ENCODE data around the gene FUOM.
"Not testable (repeated sequence)": the region's sequence is repeated elsewhere in the genome, so short reads cannot be mapped to it uniquely, and the experiment has no call there.

FUOM gene

DNA sequence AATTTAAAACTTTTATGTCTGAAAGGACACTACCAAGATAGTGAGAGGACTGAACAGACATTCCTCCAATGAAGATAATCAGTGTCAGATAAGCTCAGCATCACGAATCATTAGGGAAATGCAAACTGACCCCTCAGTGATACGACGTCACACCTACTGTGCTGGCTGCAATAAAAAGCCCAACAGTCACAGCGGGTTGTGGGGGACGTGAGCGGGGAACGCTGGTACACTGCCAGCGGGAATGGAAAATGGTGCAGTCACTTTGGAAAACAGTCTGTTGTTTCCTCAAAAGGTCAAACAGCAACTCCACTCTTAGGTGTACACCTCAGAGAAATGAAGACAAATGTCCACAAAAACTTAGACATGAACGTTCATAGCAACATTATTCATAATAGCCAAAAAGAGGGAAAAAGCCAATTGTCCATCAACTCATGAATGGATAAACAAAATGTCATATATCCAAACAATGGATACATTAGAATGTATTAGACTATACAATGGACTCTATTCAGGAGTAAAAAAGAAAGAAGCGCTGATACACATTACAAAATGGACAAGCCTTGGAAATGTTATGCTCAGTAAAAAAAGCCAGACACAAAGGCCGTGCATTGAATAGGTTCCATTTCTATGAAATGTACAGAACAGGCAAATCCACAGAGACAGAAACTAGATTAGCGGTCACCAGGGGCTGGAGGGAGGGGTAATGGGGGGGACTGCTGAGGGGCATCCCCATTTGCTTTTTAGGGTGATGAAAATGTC lies 17.7 kb upstream of the FUOM start:
- Histone ChIP-seq H3K4me3 (ENCODE audit: low read depth, low read length) (no peak overlapping the region), H3K9me3 (ENCODE audit: control insufficient read depth, insufficient read depth, low read length) (no peaks in the 10 kb centered on the region), H3K36me3 (ENCODE audit: control insufficient read depth, insufficient read depth, low read length) (peaks cover 7% of the 10 kb centered on the region), H3K4me1 (ENCODE audit: control insufficient read depth, insufficient read depth, low read length) (no peaks in the 10 kb centered on the region), H3K27me3 (ENCODE audit: control insufficient read depth, insufficient read depth, low read length) (peaks cover 57% of the 10 kb centered on the region), H3K9ac (ENCODE audit: low read depth, low read length) (no peak overlapping the region)

DNA sequence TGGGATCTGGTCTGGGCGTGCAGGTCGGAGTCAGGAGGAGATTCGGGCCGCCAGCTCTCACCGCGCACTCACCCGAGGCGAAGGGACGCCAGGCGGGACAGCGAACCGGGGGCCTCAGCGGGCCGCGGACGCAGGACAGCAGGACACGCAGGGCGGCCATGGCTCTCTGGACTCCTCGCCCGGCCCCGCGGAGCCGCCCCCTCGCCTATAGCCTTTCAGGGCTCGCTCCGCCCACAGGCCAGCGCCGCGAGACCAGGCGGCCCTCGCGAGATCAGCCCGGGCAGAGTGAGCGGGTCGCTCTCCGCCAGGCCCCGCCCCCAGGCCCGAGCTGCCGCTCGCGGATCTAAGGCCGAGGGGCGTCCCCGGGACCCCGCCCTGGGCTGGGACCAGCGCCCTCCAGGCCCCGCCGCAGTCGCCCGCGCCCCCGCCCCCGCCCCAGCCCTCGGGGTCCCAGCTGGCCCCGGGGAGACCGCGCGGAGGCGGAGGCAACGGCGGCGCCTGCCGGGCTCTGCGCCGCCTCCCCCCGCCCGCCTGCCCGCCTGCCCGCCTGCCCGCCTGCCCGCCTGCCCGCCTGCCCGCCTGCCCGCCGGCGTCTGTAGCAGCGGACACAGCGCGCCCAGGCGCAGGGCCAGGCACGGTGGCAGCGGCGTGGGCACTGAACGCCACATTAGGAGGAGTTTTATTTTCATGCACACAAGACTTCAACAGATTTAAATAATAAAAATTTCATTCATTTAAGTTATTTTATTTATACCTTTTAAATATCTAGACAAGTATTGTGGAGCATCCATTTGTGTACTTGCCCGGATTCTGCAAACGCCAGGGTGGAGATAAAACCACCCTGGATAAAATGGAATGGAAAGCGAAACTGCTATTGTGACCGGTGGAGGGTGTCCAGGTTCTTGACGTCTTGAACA lies 15.6 kb upstream of the FUOM start, which contains the start of gene ECHS1:
TSS of gene ECHS1 (minus strand) at position 181 of the 917 bp plus-strand sequence. CDS start at position 160, 21 bp downstream.
- no peaks in the 10 kb centered on the region for H3K4me1 ChIP-seq (ENCODE audit: control insufficient read depth, insufficient read depth, low read length)
- peaks cover 22% of the 10 kb centered on the region for H3K36me3 ChIP-seq (ENCODE audit: control insufficient read depth, insufficient read depth, low read length)
- H3K9ac ChIP-seq (ENCODE audit: low read depth, low read length), result no peak within 1 kb of the TSS
- peak within 1 kb of the TSS; percentile 74 for H3K4me3 ChIP-seq (ENCODE audit: low read depth, low read length)
- H3K27me3 ChIP-seq (ENCODE audit: control insufficient read depth, insufficient read depth, low read length), result peaks cover 45% of the 10 kb centered on the region
- no peaks in the 10 kb centered on the region for H3K9me3 ChIP-seq (ENCODE audit: control insufficient read depth, insufficient read depth, low read length)

DNA sequence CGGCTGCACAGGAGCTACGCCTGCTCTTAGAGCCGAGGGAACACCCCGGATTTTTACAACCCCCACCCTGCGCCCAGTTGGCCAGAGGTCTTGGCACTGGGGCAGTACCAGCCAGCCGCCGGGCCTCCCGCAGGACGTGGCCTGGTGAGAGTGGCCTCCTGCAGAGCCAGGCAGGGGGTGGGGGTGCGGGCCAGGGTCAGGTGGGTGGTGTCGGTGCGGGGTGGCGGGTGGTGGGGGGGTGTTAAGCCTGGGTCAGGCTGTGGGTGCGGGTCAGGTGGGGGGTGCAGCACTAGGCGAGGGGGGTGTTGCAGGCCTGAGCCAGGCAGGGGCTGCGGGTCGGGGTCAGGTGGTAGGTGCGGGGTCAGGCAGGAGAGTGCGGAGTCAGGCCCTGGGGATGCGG lies 14.7 kb upstream of the FUOM start:
- Histone ChIP-seq H3K4me3 (ENCODE audit: low read depth, low read length) (peak overlapping the region; percentile 18), H3K4me1 (ENCODE audit: control insufficient read depth, insufficient read depth, low read length) (no peaks in the 10 kb centered on the region), H3K27me3 (ENCODE audit: control insufficient read depth, insufficient read depth, low read length) (peaks cover 36% of the 10 kb centered on the region), H3K9ac (ENCODE audit: low read depth, low read length) (no peak overlapping the region), H3K9me3 (ENCODE audit: control insufficient read depth, insufficient read depth, low read length) (no peaks in the 10 kb centered on the region), H3K36me3 (ENCODE audit: control insufficient read depth, insufficient read depth, low read length) (peaks cover 22% of the 10 kb centered on the region)

DNA sequence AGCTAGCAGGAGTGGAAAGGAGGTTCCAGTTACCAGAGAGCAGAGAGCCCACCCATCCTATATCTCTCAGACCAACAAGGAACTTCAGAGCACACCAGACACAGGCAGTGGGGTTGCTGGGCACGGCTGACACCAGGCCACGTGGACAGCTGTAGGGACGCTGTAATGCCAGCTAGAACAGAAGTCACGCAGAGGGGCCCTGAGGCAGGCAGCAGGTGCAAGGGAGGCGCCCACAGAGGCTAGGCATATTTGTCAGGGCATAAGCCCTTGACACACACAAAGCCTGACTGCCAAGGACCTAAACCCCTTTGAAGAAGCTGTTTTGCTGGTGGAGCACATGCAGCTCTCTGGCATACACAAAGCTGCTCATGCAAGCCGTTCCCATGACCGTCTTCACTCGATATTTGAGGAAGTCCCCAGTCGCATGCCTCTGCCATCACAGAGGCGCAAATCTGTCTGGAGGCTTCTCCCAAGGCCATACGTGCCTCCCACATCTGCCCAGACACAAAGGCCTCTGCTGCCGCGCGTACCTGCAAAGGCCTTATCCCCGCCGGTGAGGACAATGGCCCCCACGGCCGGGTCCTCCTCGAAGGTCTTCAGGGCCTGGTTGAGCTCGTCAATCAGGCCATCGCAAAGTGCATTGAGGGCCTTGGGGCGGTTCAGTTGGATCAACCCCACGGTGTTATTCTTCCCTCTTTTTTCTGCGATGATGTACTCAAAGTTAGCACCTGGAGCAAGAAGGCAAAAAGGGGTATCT lies 12.4 kb upstream of the FUOM start:
- H3K4me1 ChIP-seq (ENCODE audit: control insufficient read depth, insufficient read depth, low read length), result no peaks in the 10 kb centered on the region
- no peaks in the 10 kb centered on the region for H3K9me3 ChIP-seq (ENCODE audit: control insufficient read depth, insufficient read depth, low read length)
- H3K36me3 ChIP-seq (ENCODE audit: control insufficient read depth, insufficient read depth, low read length), result peaks cover 39% of the 10 kb centered on the region
- no peak overlapping the region for H3K4me3 ChIP-seq (ENCODE audit: low read depth, low read length)
- H3K9ac ChIP-seq (ENCODE audit: low read depth, low read length), result no peak overlapping the region
- peaks cover 13% of the 10 kb centered on the region for H3K27me3 ChIP-seq (ENCODE audit: control insufficient read depth, insufficient read depth, low read length)

DNA sequence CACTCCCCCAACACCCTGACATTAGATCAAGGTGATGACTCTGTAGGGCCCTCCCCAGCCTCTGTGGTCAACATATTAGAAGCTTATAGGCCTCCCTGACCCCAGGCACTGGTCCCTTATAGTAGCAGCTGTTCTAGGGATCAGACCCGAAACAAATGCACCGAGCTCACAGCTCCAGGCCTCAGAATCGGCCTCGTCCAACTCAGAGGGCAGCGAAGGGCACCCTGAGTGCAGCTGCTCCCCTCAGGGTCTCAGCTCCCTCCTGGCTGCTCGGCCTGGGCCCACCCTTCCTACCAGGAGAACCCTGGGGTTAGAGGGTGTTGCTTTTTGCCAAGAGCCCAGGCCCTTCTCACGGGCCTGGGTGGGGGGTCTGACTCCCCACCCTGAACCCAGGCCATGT lies 10.3 kb upstream of the FUOM start:
- H3K4me3 ChIP-seq (ENCODE audit: low read depth, low read length), result no peak overlapping the region
- H3K9ac ChIP-seq (ENCODE audit: low read depth, low read length), result no peak overlapping the region
- no peaks in the 10 kb centered on the region for H3K27me3 ChIP-seq (ENCODE audit: control insufficient read depth, insufficient read depth, low read length)
- H3K4me1 ChIP-seq (ENCODE audit: control insufficient read depth, insufficient read depth, low read length), result no peaks in the 10 kb centered on the region
- H3K9me3 ChIP-seq (ENCODE audit: control insufficient read depth, insufficient read depth, low read length), result no peaks in the 10 kb centered on the region
- peaks cover 48% of the 10 kb centered on the region for H3K36me3 ChIP-seq (ENCODE audit: control insufficient read depth, insufficient read depth, low read length)

DNA sequence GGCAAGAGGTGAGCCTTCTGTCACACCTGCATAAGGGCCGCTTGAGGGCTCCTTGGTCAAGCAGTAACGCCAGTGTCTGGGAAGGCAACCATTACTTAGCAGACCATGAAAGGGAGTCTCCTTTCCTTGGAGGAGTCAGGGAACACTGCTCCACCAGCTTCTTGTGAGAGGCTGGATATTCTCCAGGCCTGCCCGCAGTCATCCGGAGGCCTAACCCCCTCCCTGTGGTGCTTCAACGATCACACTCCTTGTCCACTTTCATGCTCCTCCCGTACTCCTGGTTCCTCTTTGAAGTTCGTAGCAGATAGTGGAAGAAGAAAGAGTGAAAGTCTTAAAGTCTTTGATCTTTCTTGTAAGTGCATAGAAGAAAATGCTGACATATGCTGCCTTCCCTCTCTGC lies 9.6 kb upstream of the FUOM start:
- H3K27me3 ChIP-seq (ENCODE audit: control insufficient read depth, insufficient read depth, low read length); H3K4me1 ChIP-seq (ENCODE audit: control insufficient read depth, insufficient read depth, low read length); H3K9ac ChIP-seq (ENCODE audit: low read depth, low read length); H3K9me3 ChIP-seq (ENCODE audit: control insufficient read depth, insufficient read depth, low read length); H3K4me3 ChIP-seq (ENCODE audit: low read depth, low read length): not testable (repeated sequence)
- H3K36me3 ChIP-seq (ENCODE audit: control insufficient read depth, insufficient read depth, low read length), result peaks cover 55% of the 10 kb centered on the region

DNA sequence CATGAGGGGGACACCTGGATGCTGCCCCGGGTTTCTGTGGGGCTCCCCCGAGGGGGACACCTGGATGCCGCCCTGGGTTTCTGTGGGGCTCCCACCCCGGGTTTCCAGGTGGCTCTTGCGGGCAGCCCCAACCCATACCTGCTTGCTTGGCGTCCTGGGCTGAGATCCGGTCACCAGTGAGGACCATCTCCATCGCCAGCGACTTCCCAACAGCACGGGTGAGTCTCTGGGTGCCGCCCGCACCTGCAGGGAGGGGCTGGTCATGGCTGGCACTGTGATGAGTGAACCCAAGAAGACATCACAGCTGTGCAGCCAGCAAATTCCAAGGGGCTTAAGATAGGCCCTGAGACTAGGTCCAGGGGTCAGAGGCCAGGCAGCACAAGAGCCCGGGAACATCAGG lies 8.9 kb upstream of the FUOM start:
- no peaks in the 10 kb centered on the region for H3K9me3 ChIP-seq (ENCODE audit: control insufficient read depth, insufficient read depth, low read length)
- H3K27me3 ChIP-seq (ENCODE audit: control insufficient read depth, insufficient read depth, low read length), result no peaks in the 10 kb centered on the region
- no peaks in the 10 kb centered on the region for H3K4me1 ChIP-seq (ENCODE audit: control insufficient read depth, insufficient read depth, low read length)
- no peak overlapping the region for H3K4me3 ChIP-seq (ENCODE audit: low read depth, low read length)
- no peak overlapping the region for H3K9ac ChIP-seq (ENCODE audit: low read depth, low read length)
- H3K36me3 ChIP-seq (ENCODE audit: control insufficient read depth, insufficient read depth, low read length), result peaks cover 58% of the 10 kb centered on the region

DNA sequence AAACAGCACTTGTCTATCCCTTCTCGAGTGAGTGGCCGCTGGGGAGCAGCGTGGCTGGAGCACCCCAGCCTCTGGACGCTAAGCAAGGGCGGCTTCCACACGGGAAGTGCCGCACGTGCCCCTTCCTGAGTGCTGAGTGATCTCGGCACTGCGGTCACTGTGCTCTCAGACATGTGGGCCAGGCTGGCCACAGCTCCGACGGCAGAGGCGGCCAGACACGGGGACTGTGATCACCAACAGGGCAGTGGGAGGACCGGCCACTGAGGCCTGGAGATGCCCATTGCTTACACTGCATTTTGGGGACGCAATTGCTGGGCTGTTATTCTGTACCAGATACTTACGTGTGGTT lies 8.3 kb upstream of the FUOM start:
- Histone ChIP-seq H3K9ac (ENCODE audit: low read depth, low read length) (no peak overlapping the region), H3K36me3 (ENCODE audit: control insufficient read depth, insufficient read depth, low read length) (peaks cover 52% of the 10 kb centered on the region), H3K27me3 (ENCODE audit: control insufficient read depth, insufficient read depth, low read length) (no peaks in the 10 kb centered on the region), H3K9me3 (ENCODE audit: control insufficient read depth, insufficient read depth, low read length) (no peaks in the 10 kb centered on the region), H3K4me1 (ENCODE audit: control insufficient read depth, insufficient read depth, low read length) (no peaks in the 10 kb centered on the region), H3K4me3 (ENCODE audit: low read depth, low read length) (no peak overlapping the region)

DNA sequence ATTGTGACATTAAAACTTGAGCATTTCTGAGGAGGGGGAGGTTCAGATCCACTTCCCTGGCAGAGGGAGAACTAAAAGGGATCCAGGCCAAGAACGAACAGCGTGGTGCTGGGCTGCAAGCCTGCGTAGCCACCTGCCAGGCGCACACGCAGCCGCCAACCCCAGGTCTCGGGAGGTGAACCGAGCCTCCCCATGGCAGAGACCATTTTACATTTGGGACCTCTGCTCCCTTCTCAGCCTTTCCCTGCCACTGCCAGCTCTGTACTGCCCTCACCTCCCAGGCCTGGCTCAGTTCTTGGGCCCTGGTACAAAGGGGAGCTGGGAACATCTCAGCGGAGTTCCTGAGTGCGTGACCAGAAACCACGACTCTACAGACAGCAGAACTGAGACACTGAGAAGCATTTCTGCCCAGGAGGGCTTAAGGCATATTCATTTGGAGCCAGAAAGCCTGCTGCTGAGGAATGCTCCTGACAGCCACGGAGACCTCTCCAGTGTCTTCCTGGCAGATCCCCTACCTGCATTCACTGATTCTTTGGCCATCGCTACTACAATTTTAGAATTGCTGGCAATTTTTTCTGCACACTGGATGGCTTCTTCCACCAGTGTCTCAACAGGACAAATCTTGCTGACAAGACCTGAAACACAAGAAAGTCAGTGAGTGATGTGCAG lies 7.8 kb upstream of the FUOM start:
- H3K4me3 ChIP-seq (ENCODE audit: low read depth, low read length), result no peak overlapping the region
- H3K4me1 ChIP-seq (ENCODE audit: control insufficient read depth, insufficient read depth, low read length), result no peaks in the 10 kb centered on the region
- no peak overlapping the region for H3K9ac ChIP-seq (ENCODE audit: low read depth, low read length)
- H3K9me3 ChIP-seq (ENCODE audit: control insufficient read depth, insufficient read depth, low read length), result no peaks in the 10 kb centered on the region
- no peaks in the 10 kb centered on the region for H3K27me3 ChIP-seq (ENCODE audit: control insufficient read depth, insufficient read depth, low read length)
- peaks cover 52% of the 10 kb centered on the region for H3K36me3 ChIP-seq (ENCODE audit: control insufficient read depth, insufficient read depth, low read length)

DNA sequence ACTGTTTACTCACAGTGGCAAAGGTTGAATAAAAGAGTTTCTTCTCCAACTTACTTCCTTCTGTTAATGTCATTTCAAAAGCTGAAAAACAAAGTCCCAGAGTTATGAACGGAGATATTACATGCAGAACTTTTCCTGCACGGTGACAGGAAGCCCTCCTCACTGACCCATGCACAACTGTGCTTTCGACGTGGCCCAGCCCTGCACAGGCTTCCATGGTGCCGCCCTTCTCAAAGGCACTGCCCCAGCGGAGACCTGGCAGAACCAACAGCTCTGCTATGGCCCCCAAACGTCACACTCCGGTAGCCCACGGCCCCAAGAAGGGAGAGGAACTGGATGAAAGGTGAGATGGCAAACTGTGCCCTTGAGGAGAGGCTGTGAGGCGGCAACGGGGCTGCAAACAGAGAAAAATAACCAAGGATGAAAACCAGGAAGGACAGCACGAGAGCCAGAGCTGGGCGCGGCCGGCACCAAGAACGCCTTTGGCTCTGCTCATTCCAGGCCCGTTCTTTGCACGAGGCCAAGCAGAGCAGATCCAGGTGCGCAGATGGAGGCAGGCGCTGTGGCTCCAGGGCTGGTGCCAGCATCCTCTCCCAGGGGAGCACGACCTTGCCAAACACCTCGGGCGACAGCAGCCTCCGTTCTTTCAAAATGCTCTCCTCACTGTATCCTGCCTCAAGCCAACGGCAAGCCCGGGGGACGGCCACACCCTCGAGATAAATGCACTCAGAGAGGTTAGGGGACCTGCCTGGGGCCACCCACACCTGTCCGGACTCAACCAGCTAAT lies 7.0 kb upstream of the FUOM start:
- H3K9me3 ChIP-seq (ENCODE audit: control insufficient read depth, insufficient read depth, low read length), result no peaks in the 10 kb centered on the region
- H3K4me1 ChIP-seq (ENCODE audit: control insufficient read depth, insufficient read depth, low read length), result no peaks in the 10 kb centered on the region
- peaks cover 45% of the 10 kb centered on the region for H3K36me3 ChIP-seq (ENCODE audit: control insufficient read depth, insufficient read depth, low read length)
- H3K9ac ChIP-seq (ENCODE audit: low read depth, low read length), result no peak overlapping the region
- H3K4me3 ChIP-seq (ENCODE audit: low read depth, low read length), result no peak overlapping the region
- peaks cover 4% of the 10 kb centered on the region for H3K27me3 ChIP-seq (ENCODE audit: control insufficient read depth, insufficient read depth, low read length)

Measured in iPS-15b (cell line).